ENCODE measurements around the gene RPL37. TPM values are rescaled to one million over a fixed set of nuclear protein-coding genes. Genes with fewer than 3 reads are reported as not detected.
"Not testable (repeated sequence)": the region's sequence is repeated elsewhere in the genome, so short reads cannot be mapped to it uniquely, and the experiment has no call there.

RPL37 gene
- total RNA-seq, 1 experiment from 2014 or later = 1,699 TPM

DNA sequence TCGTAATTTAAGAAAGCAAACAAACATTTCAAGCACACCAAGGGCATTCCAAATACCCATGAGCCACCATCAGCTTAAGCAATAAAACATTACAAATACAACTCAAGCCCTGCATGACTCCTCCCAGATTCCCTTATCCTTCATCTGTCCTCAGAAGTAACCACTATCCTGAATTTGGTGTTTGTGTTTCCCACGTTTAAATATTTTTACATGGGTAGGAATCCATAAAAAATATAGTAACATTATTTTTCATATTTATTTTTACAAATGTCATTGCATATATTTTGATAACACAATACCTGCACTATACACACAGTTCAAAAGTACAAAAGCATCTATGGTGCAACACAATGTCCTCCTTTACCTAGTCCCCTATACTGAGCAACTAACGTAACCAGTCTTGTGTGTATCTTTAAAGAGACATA is 43.3 kb downstream of the RPL37 start:
- intact Hi-C loops (cut with micrococcal nuclease; ENCODE audit: unreplicated experiment) = no loop called here
- Mint-ChIP-seq H3K36me3 (ENCODE audit: insufficient read depth, unreplicated experiment) (peaks cover 32% of the 10 kb centered on the region), H3K4me3 (ENCODE audit: unreplicated experiment) (no peak overlapping the region), H3K27ac (ENCODE audit: unreplicated experiment) (no peak overlapping the region), H3K9me3 (ENCODE audit: unreplicated experiment) (peaks cover 7% of the 10 kb centered on the region), H3K4me1 (ENCODE audit: low read depth, unreplicated experiment) (peaks cover 24% of the 10 kb centered on the region), H3K27me3 (ENCODE audit: insufficient read depth, unreplicated experiment) (no peaks in the 10 kb centered on the region)
- no peaks in the 10 kb centered on the region for H3K36me3 ChIP-seq (ENCODE audit: control insufficient read depth, insufficient read depth, low read length)
- TF ChIP-seq, protein P1, sequence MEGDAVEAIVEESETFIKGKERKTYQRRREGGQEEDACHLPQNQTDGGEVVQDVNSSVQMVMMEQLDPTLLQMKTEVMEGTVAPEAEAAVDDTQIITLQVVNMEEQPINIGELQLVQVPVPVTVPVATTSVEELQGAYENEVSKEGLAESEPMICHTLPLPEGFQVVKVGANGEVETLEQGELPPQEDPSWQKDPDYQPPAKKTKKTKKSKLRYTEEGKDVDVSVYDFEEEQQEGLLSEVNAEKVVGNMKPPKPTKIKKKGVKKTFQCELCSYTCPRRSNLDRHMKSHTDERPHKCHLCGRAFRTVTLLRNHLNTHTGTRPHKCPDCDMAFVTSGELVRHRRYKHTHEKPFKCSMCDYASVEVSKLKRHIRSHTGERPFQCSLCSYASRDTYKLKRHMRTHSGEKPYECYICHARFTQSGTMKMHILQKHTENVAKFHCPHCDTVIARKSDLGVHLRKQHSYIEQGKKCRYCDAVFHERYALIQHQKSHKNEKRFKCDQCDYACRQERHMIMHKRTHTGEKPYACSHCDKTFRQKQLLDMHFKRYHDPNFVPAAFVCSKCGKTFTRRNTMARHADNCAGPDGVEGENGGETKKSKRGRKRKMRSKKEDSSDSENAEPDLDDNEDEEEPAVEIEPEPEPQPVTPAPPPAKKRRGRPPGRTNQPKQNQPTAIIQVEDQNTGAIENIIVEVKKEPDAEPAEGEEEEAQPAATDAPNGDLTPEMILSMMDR (IDR thresholded peaks at IDR 0.05; ENCODE audit: insufficient read depth in 1 of 2, low read depth in 1 of 2, low read length in 1 of 2, severe bottlenecking in 1 of 2, unreplicated experiment in 1 of 2) = no peak
- CTCF ChIA-PET = no interaction called here
- DNase-seq = no peak
- POLR2A ChIA-PET = no interaction called here
- H3K9me3 ChIP-seq = peaks cover 8% of the 10 kb centered on the region; the same call in 1 of the 2 replicates
- BruUV-seq (replicated peaks) = no TSS peak
- H3K4me3 ChIP-seq (ENCODE audit: low read depth, low read length) = no peak overlapping the region
- peaks cover 28% of the 10 kb centered on the region for H3K4me1 ChIP-seq
- no peaks in the 10 kb centered on the region for H3K27me3 ChIP-seq (replicated peaks; ENCODE audit: control insufficient read depth, insufficient read depth, low read length)

DNA sequence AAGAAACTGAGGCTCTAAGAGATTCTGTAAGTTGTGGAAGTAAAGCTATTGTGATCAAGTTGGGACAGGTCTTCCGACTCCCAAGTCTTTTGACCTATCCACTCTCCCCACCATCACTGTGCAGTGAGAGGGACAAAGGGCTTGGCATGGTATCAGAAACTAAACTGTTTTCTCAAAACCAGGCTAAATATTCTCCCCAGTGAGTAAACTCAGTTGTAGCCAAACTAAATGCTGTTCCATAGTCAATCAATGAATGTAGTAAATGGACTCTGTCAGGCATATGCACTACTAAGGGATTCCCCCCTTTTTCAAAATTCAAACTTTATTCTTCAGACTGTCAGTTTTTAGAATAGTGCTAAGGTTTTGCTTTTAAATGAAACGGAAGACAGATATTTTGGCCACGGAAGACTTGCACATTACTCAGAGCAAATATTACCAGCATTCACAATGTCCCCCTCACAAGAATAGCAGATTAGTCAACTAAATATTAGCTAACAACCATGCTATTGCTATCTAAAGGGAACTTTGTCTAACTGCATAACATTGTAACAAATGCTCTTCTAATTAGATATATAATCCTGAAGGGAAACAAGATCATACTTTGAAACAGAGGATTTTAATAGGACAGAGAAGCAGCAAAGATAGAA is 44.0 kb downstream of the RPL37 start:
- no peak overlapping the region for H3K4me3 Mint-ChIP-seq (ENCODE audit: unreplicated experiment)
- no peaks in the 10 kb centered on the region for H3K27me3 ChIP-seq (replicated peaks; ENCODE audit: control insufficient read depth, insufficient read depth, low read length)
- peaks cover 7% of the 10 kb centered on the region for H3K9me3 Mint-ChIP-seq (ENCODE audit: unreplicated experiment)
- H3K4me1 Mint-ChIP-seq (ENCODE audit: low read depth, unreplicated experiment) = peaks cover 22% of the 10 kb centered on the region
- BruUV-seq (replicated peaks) = no TSS peak
- no peak for DNase-seq
- CTCF ChIA-PET = no interaction called here
- peaks cover 8% of the 10 kb centered on the region; the same call in 1 of the 2 replicates for H3K9me3 ChIP-seq
- peaks cover 27% of the 10 kb centered on the region for H3K4me1 ChIP-seq
- no peak overlapping the region for H3K4me3 ChIP-seq (ENCODE audit: low read depth, low read length)
- H3K36me3 Mint-ChIP-seq (ENCODE audit: insufficient read depth, unreplicated experiment) = peaks cover 37% of the 10 kb centered on the region
- H3K27me3 Mint-ChIP-seq (ENCODE audit: insufficient read depth, unreplicated experiment) = no peaks in the 10 kb centered on the region
- TF ChIP-seq, protein P1 (IDR thresholded peaks at IDR 0.05; ENCODE audit: insufficient read depth in 1 of 2, low read depth in 1 of 2, low read length in 1 of 2, severe bottlenecking in 1 of 2, unreplicated experiment in 1 of 2) = no peak
- no peaks in the 10 kb centered on the region for H3K36me3 ChIP-seq (ENCODE audit: control insufficient read depth, insufficient read depth, low read length)
- POLR2A ChIA-PET = no interaction called here
- H3K27ac Mint-ChIP-seq (ENCODE audit: unreplicated experiment) = no peak overlapping the region
- intact Hi-C loops (cut with micrococcal nuclease; ENCODE audit: unreplicated experiment) = no loop called here

DNA sequence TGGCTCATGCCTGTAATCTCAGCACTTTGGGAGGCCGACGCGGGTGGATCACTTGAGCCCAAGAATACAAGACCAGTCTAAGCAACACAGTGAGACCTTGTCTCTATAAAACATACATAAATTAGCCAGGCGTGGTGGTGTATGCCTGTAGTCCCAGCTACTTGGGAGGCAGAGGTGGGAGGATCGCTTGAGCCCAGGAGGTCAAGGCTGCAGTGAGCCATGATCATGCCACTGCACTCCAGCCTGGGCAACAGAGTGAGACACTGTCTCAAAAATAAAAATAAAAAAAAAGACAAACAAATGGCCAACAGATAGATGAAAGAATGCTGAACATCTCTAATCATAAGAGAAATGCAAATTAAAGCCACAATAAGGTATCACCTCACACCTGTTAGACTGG is 46.1 kb downstream of the RPL37 start:
- H3K9me3 Mint-ChIP-seq (ENCODE audit: unreplicated experiment) = peaks cover 16% of the 10 kb centered on the region

More for the DNA sequence above, 46.1 kb downstream of the RPL37 start:
- H3K36me3 Mint-ChIP-seq (ENCODE audit: insufficient read depth, unreplicated experiment) = peaks cover 39% of the 10 kb centered on the region
- H3K27me3 Mint-ChIP-seq (ENCODE audit: insufficient read depth, unreplicated experiment); intact Hi-C loops (cut with micrococcal nuclease; ENCODE audit: unreplicated experiment); POLR2A ChIA-PET; DNase-seq; BruUV-seq (replicated peaks); H3K4me3 Mint-ChIP-seq (ENCODE audit: unreplicated experiment); H3K9me3 ChIP-seq; H3K27ac Mint-ChIP-seq (ENCODE audit: unreplicated experiment); H3K4me3 ChIP-seq (ENCODE audit: low read depth, low read length); H3K36me3 ChIP-seq (ENCODE audit: control insufficient read depth, insufficient read depth, low read length); H3K27me3 ChIP-seq (replicated peaks; ENCODE audit: control insufficient read depth, insufficient read depth, low read length): not testable (repeated sequence)
- CTCF ChIA-PET = interaction anchor here (1.1 kb wide), 1 partner anchor 9 kb away, joined by 3 read pairs; the partner anchor contains the start of gene PRKAA1
- peaks cover 36% of the 10 kb centered on the region for H3K4me1 ChIP-seq
- peaks cover 32% of the 10 kb centered on the region for H3K4me1 Mint-ChIP-seq (ENCODE audit: low read depth, unreplicated experiment)
